OCI-LY1 (cell line): Measurements from ENCODE around the gene CELA2A.

Experiments used
- EZH2 ChIP-seq: fragments of 200-600 bp; sonication (generic), shearing (Covaris generic); IDR thresholded peaks from 2 replicates; pipeline ENCODE4 v1.8.0; 2017; ENCODE audit warnings: borderline replicate concordance, mixed run types, mild to moderate bottlenecking, antibody characterized with exemption, low read length, moderate library complexity, mixed read lengths
- TF ChIP-seq, protein P1 (sequence below): fragments of 200-600 bp; sonication (generic), shearing (Covaris generic); IDR thresholded peaks from 2 replicates; pipeline ENCODE4 v1.5.1; 2017; ENCODE audit warnings: mild to moderate bottlenecking, antibody characterized with exemption, low read length, moderate library complexity, mixed read lengths

DNA sequence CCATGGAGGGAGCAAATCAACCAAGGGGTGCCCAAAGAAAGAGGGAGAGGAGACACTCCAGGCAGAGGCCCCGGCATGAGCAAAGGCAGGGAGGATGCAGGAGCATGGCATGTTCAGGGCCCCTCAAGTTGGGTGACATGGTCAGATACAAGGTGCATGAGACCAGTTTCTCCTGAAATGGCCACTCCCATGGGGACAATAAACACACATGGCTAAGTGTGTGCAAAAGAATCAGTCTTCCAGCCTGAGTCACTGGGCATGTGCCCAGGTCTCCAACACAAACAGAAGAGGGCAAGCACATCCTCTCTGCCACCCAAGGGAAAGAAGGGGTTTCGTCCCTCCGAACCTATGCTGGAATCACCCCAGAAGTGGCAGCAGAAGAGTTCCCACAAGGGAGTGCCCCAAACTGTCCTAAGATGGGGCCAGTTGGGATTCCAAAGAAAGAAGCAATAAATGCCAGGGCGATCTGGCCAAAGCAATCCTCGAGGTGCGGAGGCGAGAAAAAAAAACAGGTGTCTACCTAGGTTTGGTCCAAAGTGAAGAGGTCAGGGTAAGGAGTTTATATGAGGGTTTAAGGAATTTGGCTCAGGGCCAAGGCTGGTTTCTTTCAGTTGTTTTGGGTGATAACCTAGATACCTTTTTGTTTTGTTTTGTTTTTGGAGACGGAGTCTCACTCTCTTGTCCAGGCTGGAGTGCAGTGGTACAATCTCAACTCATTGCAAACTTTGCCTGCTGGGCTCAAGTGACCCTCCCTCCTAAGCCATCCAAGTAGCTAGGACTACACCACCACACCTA is 54.3 kb downstream of the CELA2A start:
- TF ChIP-seq, protein P1, sequence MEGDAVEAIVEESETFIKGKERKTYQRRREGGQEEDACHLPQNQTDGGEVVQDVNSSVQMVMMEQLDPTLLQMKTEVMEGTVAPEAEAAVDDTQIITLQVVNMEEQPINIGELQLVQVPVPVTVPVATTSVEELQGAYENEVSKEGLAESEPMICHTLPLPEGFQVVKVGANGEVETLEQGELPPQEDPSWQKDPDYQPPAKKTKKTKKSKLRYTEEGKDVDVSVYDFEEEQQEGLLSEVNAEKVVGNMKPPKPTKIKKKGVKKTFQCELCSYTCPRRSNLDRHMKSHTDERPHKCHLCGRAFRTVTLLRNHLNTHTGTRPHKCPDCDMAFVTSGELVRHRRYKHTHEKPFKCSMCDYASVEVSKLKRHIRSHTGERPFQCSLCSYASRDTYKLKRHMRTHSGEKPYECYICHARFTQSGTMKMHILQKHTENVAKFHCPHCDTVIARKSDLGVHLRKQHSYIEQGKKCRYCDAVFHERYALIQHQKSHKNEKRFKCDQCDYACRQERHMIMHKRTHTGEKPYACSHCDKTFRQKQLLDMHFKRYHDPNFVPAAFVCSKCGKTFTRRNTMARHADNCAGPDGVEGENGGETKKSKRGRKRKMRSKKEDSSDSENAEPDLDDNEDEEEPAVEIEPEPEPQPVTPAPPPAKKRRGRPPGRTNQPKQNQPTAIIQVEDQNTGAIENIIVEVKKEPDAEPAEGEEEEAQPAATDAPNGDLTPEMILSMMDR: no peak
- no peak for TF ChIP-seq EZH2
